Activated T-cell treated with anti-CD3 and anti-CD28 coated beads for 48 hours (primary cell): Measurements from ENCODE around the gene ANKRD55.
A peak's percentile ranks its signal among the peaks of the same experiment; 100 is the strongest.
"Not testable (repeated sequence)": the region's sequence is repeated elsewhere in the genome, so short reads cannot be mapped to it uniquely, and the experiment has no call there.

Experiments
- DNase-seq: peaks from one replicate; pipeline ENCODE4 v3.0.0-alpha.2; 2020; ENCODE audit warnings: low read depth

ANKRD55 gene

GRCh38 chr5:56233230-56233629 lies at the start of gene ANKRD55:
Gene ANKRD55, minus strand, starts transcription at chr5:56233330. Its CDS starts 417 bp downstream, at chr5:56232913.
- no peak for DNase-seq

DNA sequence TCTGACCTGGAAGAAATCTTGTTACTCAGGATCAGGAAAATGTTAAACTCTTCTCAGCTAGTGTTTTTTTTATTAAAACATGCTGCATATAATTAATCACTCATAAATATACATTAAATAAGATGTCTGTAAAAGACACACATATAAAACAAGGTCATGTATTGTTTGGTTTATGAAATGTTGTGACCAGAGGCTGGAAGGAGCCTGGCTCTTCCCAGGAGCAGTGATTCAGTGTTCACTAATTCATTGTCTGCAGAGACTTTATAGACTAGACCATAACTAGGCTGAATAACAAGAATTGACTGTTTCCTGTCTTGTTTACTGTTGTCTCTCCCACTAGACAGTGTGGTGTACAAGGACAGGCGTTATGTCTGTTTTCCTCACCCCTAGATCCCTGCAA lies 49.1 kb upstream of the ANKRD55 start:
- no peak for DNase-seq

DNA sequence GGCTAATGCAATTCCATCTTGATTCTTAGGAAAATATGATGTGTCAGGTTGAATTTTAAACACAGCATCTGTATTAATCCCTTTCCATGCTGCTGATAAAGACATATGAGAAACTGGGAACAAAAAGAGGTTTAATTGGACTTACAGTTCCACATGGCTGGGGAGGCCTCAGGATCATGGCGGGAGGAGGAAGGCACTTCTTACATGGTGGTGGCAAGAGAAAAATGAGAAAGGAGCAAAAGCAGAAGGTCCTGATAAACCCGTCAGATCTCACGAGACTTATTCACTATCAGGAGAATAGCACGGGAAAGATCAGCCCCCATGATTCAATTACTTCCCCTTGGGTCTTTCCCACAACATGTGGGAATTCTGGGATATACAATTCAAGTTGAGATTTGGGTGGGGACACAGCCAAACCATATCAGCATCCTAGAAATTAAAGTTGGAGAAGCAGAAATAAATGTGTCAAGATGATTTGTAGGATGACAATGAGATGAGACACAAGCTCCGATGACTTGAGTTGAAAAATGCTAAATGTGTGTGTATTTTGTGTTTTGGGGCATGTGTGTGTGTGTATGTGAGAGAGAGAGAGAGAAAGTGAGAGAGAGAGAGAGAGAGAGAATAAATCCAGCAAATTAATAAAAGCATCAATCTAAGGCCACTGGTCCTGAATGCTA lies 48.5 kb upstream of the ANKRD55 start:
- no peak for DNase-seq

DNA sequence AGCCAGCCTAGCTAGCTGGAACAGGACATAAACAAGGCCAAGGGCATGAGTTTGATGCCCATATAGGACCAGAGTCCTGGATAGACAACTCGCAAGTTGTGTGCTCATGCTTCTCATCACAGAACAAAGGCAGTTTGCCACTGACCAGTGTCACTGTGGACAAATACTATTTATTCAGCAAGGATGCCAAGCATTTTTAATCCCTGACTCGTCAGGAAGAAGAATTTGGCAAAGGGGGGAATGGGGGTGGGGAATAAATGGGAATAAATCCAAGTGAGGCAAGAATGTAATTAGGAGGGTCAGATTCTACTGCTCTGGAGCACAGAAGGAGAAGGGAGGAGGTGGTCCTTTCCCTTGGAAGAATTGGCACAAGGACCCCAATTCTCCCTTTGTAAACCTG lies 46.8 kb upstream of the ANKRD55 start:
- DNase-seq = no peak

- DNase-seq = no peak
These were observed 46.2 kb upstream of the ANKRD55 start for GRCh38 chr5:56279291-56279690.

DNA sequence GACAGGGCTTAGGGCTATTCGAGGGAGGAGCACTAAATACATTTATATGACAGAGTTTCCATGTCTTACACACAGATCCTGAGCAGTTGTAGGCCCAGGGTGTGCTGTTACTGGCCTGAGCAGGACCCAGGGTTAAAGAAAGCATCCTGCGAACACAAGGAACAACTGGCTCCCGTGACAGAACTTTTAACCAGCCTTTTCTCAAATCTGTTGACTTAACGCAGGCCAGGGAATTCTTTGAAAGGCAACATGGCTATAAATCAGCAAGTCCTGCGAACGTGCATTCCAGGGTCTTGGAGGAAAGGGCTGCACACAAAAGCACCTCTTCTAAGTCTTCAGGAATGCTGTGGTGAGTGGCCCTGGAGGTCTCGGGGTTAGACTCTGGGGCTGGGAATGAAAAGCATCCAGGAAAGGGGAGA lies 45.2 kb upstream of the ANKRD55 start:
- DNase-seq = no peak

DNA sequence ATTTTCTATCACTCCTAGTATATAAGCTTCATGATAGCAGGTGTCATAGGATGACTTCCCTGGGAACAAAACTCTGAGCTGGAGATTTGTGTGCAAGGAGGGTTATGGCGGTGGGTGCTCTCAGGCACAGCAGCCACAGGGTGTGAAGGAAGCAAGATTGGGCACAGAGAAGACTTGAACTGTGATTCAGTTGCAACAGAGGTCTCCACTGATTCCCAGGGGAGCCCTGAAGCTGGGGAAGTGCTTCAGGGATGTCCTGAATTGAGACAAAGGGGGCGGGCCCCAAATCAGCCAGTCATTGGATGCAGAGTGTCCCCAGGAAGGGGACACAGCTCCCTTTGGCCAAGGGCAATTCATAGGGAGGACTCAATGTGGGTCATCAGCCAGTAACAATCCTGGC lies 44.4 kb upstream of the ANKRD55 start:
- DNase-seq = no peak

GRCh38 chr5:56273376-56273955 lies 40.3 kb upstream of the ANKRD55 start:
- no peak for DNase-seq

GRCh38 chr5:56272765-56273164 lies 39.6 kb upstream of the ANKRD55 start:
- DNase-seq = no peak

DNA sequence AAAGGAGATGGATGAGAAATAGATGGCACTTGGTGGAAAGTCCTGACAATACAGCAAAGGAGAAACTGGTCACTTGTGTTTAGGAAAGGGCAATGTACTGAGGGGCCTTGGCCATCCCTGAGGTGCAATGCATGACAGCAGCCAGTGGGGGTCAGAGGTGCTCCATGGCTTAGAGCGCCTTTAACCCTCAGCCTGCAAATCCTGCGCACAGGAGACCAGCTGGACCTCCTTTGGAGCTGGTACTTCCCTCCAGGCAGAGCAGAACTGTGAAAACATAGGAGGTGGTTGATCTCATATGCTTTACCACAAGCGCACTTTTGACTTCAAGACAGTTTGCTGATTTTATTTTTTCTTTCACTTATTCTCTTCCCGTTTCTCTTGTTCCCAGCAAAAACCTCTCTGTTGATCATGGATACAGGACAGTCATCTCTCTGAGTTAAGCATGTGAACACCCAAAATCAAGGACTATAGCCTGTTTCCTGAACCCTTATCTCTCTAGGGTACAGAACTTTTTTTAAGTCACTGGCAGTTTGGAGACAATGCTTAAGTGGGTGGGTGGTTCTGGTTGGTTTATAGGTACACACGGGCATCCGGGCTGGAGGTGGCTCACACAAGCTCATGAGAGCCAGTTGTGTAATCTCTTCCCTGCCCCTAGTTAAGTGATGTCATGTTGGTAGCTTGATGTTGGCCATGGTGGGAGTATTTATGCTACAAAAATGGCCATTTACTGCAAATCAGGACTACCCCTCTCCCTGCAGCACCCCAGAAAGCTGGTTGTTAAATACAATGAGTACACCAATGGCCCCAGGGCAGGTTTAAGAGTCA lies 37.6 kb upstream of the ANKRD55 start:
- DNase-seq = peak; percentile 73

- no peak for DNase-seq
These were observed 36.9 kb upstream of the ANKRD55 start for GRCh38 chr5:56270058-56270457.

DNA sequence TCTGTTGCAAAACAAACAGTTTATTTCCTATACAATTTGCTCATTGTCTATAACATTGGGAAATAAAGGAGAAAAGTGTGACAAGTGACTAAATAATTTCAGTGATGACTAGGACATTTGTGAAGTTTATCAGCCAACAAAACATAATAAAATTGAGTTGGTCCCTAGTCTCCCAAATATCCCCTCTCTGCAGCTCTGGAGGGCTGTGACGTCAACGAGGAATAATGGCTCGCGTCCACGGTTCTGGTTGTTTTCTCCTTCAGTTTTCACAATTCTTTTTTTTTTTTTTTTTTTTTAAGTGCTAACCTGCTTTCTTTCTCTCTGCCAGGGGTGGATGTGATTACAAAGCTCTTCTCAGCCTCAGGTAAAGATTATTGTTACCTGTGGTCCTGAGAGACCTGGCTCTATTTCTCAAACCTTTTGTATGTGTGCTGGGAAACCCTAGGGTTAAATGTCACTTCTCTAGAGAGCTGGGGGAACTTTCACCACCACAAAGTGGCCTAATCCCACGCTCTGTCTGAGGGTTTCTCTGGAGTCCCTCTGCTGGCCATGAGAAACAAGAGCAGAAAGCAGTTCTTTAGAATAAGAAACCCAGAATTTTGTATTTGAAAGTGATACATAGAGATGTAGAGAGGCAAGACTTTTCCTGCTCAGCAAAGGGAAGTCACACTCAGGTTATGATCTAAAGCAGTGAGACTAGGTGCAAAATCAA lies 36.2 kb upstream of the ANKRD55 start:
- no peak for DNase-seq

DNA sequence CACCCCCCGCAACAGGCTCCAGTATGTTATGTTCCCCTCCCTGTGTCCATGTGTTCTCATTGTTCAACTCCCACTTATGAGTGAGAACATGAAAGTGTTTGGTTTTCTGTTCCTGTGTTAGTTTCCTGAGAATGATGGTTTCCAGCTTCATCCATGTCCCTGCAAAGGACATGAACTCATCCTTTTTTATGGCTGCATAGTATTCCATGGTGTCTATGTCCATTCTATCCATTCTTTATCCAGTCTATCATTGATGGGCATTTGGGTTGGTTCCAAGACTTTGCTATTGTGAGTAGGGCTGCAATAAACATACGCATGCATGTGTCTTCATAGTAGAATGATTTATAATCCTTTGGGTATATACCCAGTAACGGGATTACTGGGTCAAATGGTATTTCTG lies 35.6 kb upstream of the ANKRD55 start:
- DNase-seq = not testable (repeated sequence)

- DNase-seq = no peak
These were observed 34.7 kb upstream of the ANKRD55 start for GRCh38 chr5:56267856-56268255.

DNA sequence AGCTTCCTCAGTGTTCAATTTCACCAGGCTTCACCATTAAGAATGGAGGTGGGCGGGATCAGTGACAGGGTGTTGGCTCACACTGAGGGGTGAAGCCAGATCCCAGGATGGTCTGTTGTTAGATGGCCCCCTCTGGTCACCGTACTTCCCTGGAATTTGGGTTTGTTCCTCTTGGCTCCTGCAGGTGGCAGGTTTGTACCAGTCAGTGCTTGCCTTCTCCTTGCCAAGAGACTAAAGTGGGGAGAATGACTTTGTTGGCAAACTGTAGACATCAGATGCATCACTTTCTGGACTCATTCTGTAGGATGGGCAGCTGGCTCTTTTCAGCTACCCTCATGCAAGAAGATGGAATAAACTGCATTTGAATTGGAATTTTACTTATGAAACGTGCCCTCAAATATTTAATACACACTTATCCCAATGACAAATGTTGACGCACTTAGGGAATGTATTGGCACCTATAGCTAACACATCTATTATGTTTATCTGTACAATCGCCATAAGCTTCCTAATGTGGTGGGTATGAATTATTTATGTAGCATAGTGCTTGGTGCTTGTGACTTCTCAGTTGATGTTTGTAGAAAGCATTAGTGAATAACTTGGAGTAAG lies 31.4 kb upstream of the ANKRD55 start:
- peak; percentile 6 for DNase-seq

DNA sequence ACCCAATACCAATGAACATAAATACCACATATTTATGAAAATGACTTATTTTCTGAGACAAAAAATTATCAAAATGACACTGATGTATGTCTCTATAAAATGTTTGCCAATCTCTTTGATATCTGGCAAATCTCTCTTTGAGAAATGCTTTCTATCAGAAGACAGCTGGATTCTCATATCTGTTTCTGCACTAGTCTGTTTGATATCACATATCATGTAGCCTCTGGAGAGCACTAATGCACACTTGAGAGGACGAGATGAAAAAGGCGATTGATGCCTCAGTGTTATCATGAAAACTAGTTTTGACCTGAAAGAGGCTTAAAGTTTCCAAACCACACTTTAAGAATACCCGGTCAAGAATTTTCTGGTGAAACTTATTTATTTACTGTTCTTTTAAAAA lies 29.1 kb upstream of the ANKRD55 start:
- DNase-seq = no peak

- no peak for DNase-seq
These were observed 25.9 kb upstream of the ANKRD55 start for GRCh38 chr5:56259002-56259511.

DNA sequence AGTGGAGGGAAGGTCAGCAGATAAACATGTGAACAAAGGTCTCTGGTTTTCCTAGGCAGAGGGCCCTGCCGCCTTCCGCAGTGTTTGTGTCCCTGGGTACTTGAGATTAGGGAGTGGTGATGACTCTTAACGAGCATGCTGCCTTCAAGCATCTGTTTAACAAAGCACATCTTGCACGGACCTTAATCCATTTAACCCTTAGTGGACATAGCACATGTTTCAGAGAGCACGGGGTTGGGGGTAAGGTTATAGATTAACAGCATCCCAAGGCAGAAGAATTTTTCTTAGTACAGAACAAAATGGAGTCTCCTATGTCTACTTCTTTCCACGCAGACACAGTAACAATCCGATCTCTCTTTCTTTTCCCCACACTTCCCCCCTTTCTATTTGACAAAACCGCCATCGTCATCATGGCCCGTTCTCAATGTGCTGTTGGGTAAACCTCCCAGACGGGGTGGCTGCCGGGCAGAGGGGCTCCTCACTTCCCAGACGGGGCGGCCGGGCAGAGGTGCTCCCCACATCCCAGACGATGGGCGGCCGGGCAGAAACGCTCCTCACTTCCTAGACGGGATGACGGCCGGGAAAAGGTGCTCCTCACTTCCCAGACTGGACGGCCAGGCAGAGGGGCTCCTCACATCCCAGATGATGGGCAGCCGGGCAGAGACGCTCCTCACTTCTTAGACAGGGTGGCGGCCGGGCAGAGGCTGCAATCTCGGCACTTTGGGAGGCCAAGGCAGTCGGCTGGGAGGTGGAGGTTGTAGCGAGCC lies 24.8 kb upstream of the ANKRD55 start:
- not testable (repeated sequence) for DNase-seq

GRCh38 chr5:56257010-56257409 lies 23.9 kb upstream of the ANKRD55 start:
- no peak for DNase-seq

GRCh38 chr5:56255502-56255901 lies 22.4 kb upstream of the ANKRD55 start:
- no peak for DNase-seq

GRCh38 chr5:56253924-56254323 lies 20.8 kb upstream of the ANKRD55 start:
- DNase-seq = no peak
